Endometrial microvascular endothelial cells (primary cell): ENCODE measurements around the gene PTH2R. TPM values are rescaled to one million over a fixed set of nuclear protein-coding genes. Genes with fewer than 3 reads are reported as not detected.
"Not testable (repeated sequence)": the region's sequence is repeated elsewhere in the genome, so short reads cannot be mapped to it uniquely, and the experiment has no call there.

Experiments
- in situ Hi-C: cut with HindIII; loops from 2 replicates; pipeline ENCODE4 v1.10.0; 2017; ENCODE audit warnings: low sequenced_read_pairs, low pct_unique_long_range_greater_than_20kb; ENCODE audit errors: inconsistent ontology term
- total RNA-seq: library from RNA; depleted of rRNA; stranded (reverse); fragments of >200 nt; gene quantifications from one replicate; pipeline ENCODE4 v1.2.3, GENCODE V29; 2015; ENCODE audit errors: inconsistent ontology term

The PTH2R gene
- total RNA-seq, 1 donor from 2014 or later: not detected

GRCh38 chr2:208467564-208467963, 61.0 kb downstream of the PTH2R start:
- in situ Hi-C loops: no loop called here

GRCh38 chr2:208477741-208478140, 71.1 kb downstream of the PTH2R start:
- in situ Hi-C loops: no loop called here

GRCh38 chr2:208479342-208479741, 72.8 kb downstream of the PTH2R start:
- in situ Hi-C loops: no loop called here

- in situ Hi-C loops: not testable (repeated sequence)
Observed at GRCh38 chr2:208481945-208482344, 75.4 kb downstream of the PTH2R start.

- in situ Hi-C loops: not testable (repeated sequence)
Observed at GRCh38 chr2:208482453-208483015, 75.9 kb downstream of the PTH2R start.

- in situ Hi-C loops: no loop called here
Observed at GRCh38 chr2:208485390-208485789, 78.8 kb downstream of the PTH2R start.

GRCh38 chr2:208488686-208489564, 82.3 kb downstream of the PTH2R start:
- in situ Hi-C loops: no loop called here

- in situ Hi-C loops: no loop called here
Observed at GRCh38 chr2:208489687-208490086, 83.1 kb downstream of the PTH2R start.

- in situ Hi-C loops: no loop called here
Observed at GRCh38 chr2:208490492-208490891, 83.9 kb downstream of the PTH2R start.

GRCh38 chr2:208491641-208492040, 85.0 kb downstream of the PTH2R start:
- in situ Hi-C loops: no loop called here

GRCh38 chr2:208492069-208492468, 85.5 kb downstream of the PTH2R start:
- in situ Hi-C loops: no loop called here

- in situ Hi-C loops: no loop called here
Observed at GRCh38 chr2:208493186-208493585, 86.6 kb downstream of the PTH2R start.

GRCh38 chr2:208496129-208496528, 89.5 kb downstream of the PTH2R start:
- in situ Hi-C loops: no loop called here

- in situ Hi-C loops: no loop called here
Observed at GRCh38 chr2:208501206-208501605, 94.6 kb downstream of the PTH2R start.

- in situ Hi-C loops: no loop called here
Observed at GRCh38 chr2:208502288-208502687, 95.7 kb downstream of the PTH2R start.

- in situ Hi-C loops: not testable (repeated sequence)
Observed at GRCh38 chr2:208505365-208505764, 98.8 kb downstream of the PTH2R start.

GRCh38 chr2:208509586-208509985, 103.0 kb downstream of the PTH2R start:
- in situ Hi-C loops: no loop called here

- in situ Hi-C loops: no loop called here
Observed at GRCh38 chr2:208511016-208511415, 104.4 kb downstream of the PTH2R start.

GRCh38 chr2:208511573-208511972, 105.0 kb downstream of the PTH2R start:
- in situ Hi-C loops: no loop called here

- in situ Hi-C loops: no loop called here
Observed at GRCh38 chr2:208515099-208515498, 108.5 kb downstream of the PTH2R start.
